HG03108 (cell line): ENCODE measurements around the gene C6orf141.
"Not testable (repeated sequence)": the region's sequence is repeated elsewhere in the genome, so short reads cannot be mapped to it uniquely, and the experiment has no call there.

Source experiments
- ATAC-seq: cut with Tn5 transposase; IDR thresholded peaks from one replicate; pipeline ENCODE4 v1.9.1; 2021; ENCODE audit warnings: moderate library complexity; ENCODE audit not compliant: unreplicated experiment

Gene C6orf141

DNA sequence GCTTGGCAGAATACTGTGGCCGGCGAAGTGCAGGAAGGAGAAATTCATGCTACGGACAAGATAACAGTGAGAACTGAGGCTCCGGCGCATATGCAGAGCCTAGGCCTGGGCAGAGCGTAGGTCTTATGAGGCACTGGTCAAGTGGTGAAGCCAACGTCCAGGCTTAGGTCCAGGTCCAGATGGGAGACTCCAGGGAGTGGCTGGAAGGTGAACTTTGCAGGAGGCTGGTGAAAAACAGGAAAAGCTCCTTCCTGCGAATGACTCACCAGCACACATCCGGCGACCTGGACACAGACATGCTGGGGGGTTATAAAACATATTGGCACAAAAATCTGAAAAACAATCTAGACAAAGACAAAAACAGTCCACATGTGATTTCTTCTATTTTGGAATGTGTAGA is 15.4 kb downstream of the C6orf141 start:
- ATAC-seq = no peak

DNA sequence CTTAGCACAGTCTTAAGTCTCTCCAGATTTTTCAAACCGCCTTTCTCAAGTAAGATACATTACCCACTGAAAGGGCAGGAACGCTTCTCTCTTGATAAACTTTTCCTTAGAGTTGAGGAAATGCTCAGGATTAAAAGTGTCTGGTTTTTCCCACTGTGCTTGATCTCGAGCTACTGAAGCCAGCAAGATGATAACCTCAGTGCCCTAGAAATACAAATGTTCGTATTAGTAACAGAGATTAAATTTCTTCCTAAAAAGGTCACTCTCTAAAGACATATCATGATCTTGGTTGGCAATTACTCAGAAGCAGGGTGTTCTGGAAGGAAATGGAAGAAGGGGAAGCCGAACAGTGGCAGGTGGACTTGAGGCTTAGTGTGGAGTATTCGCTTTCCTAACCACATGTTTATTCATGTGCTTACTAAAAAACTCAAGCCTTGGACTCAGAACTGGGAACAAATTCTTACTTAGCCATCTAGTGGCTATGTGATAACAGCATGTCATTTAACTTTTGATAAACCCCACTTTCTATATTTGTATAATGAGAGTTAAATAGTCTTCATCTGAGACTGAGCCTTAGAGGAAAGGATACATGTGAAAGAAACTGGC is 20.1 kb downstream of the C6orf141 start:
- no peak for ATAC-seq

DNA sequence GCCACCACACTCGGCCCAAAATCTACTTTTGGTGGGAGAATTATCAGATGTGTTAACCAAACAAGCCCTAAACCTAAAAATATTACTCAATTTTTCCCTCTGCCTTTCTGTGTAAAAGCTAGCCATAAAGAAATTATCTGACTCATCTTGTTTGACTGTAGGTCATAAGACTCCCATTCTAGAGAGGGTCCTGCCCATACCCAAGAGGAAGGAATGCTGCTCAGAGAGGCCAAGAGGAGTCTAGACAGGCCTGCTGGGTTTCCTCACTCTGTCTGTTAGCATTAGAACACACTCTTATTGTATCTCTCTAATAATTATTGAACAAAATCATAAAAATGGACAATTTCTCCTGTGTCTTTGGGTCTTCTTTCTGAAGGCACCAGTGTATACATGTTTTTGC is 26.1 kb downstream of the C6orf141 start:
- ATAC-seq = no peak

- ATAC-seq = no peak
Measured at GRCh38 chr6:49579649-49580048, 29.2 kb downstream of the C6orf141 start.

- no peak for ATAC-seq
Measured at GRCh38 chr6:49582529-49582928, 32.1 kb downstream of the C6orf141 start.

DNA sequence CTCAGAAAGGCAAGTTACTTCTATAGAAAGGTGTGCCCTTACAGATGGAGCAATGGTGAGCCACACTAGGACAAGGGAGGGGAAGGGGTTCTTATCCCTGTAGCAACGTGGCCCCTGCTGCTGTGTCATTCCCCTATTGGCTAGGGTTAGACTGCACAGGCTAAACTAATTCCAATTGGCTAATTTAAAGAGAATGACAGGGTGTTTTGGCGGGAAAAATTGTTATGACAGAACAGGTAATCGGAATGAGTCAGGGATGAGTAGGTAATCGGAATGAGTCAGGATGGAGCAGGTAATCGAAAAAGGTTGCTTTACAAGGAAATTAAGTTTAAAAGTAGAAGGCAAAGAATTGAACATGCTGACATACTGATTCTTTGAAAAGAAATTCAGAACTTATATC is 36.8 kb downstream of the C6orf141 start:
- ATAC-seq = not testable (repeated sequence)
